ENCODE results near the gene RAD51B.

DNA sequence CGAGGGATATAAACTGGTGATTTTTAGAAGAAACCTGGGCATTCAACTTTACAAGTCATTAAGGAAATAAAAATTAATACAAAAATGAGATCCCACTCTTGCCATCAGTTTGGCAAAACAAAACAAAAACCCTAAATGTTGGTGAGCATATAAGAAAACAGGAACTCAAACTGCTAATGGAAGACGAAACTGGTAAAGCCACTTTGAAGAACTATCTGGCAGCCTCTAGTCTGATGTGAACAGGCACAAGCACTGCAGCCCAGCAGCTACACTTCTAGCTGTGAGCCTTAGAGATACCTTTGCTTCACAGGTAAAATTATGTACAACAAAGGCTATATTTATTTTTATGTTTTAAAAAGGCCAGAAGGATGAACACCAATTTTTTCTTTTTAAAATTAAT is 513.7 kb downstream of the RAD51B start:
- TF ChIP-seq POLR2A (IDR thresholded peaks at IDR 0.05; ENCODE audit: low read depth, low read length) (no peak), PAX5 (IDR thresholded peaks at IDR 0.05; ENCODE audit: insufficient read depth, low read length, severe bottlenecking) (no peak), POLR2AphosphoS5 (IDR thresholded peaks at IDR 0.05; ENCODE audit: low read depth, low read length) (no peak)

All from GM12891 (cell line).